D721Med (cell line): ENCODE measurements around the gene NABP2.

Experiments used
- DNase-seq: peaks from one replicate; pipeline ENCODE4 v3.0.0; 2011; ENCODE audit warnings: low spot score; ENCODE audit not compliant: insufficient read length
- FAIRE-seq: peaks from 2 replicates; lab custom pipeline; 2011; peaks lifted over from hg19 to GRCh38; lab: Jason Lieb, UNC
- CTCF ChIP-seq: IDR thresholded peaks from 2 replicates; pipeline ENCODE4 v1.5.1; 2012; ENCODE audit warnings: mild to moderate bottlenecking, control low read depth; ENCODE audit not compliant: insufficient read depth; ENCODE audit errors: missing control alignments

Gene NABP2

GRCh38 chr12:56256326-56256960, 32.3 kb downstream of the NABP2 start:
- FAIRE-seq: no peak
- DNase-seq: no peak
- TF ChIP-seq CTCF: no peak

DNA sequence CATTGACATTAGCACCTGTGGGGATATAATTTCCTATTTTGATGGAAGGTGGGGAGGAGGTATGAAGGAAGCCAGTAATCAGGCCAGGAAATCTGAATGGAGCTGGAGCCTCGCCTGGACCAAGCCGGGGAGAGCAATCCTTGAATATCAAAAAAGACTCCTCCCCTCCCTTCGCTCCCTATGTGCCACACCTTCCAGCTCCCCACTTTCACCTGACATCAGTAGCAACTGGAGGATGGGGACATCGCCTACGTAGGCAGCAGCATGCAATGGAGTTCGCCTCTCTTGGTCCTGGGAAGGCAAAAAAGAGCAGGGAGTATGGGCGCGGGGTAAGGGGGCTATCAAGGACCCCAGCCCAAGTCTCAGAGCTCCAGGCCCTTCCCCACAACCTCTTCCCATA, 32.9 kb downstream of the NABP2 start:
- FAIRE-seq: no peak
- no peak for TF ChIP-seq CTCF
- no peak for DNase-seq

DNA sequence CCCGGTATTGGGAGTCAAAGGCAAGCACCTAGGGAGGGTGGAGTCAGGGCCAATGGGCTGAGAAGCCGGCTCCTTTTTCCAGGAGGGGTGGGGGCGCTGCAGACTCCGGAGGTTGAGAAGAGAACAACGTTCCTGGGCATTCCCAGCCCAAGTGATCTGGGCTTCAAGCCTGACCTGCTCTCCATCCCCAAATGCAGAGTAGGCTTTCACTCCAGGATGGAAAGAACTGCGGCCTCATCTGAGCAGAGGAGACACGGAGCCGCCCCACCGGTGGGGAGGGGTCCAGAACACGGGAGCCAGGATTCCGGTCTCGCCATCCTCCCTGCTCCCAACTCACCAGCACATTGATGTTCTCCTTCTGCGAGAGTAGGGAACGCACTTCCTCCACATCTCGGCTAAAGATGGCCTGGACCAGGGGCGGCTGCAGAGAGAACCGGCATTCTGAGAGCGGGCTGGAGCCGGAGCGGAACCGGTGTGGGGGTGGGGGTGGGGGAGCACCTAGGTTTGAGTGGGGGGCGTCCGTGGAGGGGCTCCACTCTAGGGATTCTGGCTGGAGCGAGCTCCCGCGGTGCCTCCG, 33.4 kb downstream of the NABP2 start:
- DNase-seq (no peak), FAIRE-seq (no peak)
- no peak for TF ChIP-seq CTCF

- TF ChIP-seq CTCF: peak; percentile 55
- FAIRE-seq (no peak), DNase-seq (peak; percentile 77)
Measured at GRCh38 chr12:56258068-56258819, 34.1 kb downstream of the NABP2 start, which contains the start of gene ANKRD52. Gene ANKRD52 (minus strand): TSS chr12:56258384. CDS start chr12:56258269, 115 bp downstream.

DNA sequence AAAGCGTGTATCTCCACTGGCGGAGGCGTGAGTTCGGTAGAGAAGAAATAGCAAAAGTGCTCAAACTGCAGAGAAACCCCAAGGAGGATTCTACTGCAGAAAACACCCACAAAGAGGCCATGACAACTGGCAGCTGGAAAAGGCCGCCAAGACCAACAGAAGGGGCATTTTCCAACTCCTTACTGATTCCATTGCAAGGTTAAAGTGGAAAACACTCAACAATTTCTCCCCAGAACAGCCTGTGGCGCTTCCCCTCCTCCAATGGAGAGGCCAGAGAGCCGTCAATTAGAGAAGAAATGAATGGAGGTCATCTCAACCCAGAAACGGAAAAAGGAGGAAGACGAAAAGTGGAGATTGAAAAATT, 34.7 kb downstream of the NABP2 start:
- no peak for TF ChIP-seq CTCF
- FAIRE-seq (no peak), DNase-seq (no peak)

DNA sequence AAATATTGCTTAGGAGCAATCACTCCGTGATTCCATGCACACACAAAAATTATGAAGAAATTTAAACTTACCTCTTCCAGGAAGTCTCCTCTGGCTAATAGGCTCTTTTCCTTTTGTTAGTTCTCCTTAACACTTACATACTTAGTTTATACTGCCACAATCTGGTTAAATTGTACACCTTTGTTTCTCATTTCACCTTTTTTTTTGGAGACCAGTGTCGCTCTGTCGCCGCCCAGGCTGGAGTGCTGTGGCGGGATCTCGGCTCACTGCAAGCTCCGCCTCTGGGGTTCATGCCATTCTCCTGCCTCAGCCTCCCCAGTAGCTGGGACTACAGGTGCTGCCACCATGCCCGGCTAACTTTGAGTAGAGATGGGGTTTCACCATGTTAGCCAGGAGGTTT, 36.2 kb downstream of the NABP2 start:
- no peak for TF ChIP-seq CTCF
- FAIRE-seq: no peak
- DNase-seq: no peak
